ENCODE measurements around the gene PHLDA3.

- TF ChIP-seq ZNF274 (IDR thresholded peaks at IDR 0.05; ENCODE audit: low read depth, low read length): no peak
- no peak for TF ChIP-seq CTCF (IDR thresholded peaks at IDR 0.05 in 2 of 3, conservative IDR thresholded peaks at IDR 0.05 in 1 of 3; ENCODE audit: borderline replicate concordance in 1 of 3, insufficient read depth in 1 of 3, low read depth in 2 of 3, low read length in 2 of 3)
- TF ChIP-seq YY1 (IDR thresholded peaks at IDR 0.05; ENCODE audit: extremely low read depth, insufficient replicate concordance, low read depth, low read length): no peak
- TF ChIP-seq POLR2AphosphoS5 (IDR thresholded peaks at IDR 0.05; ENCODE audit: low read depth, low read length): no peak
- TF ChIP-seq EZH2 (IDR thresholded peaks at IDR 0.05): no peak
- TF ChIP-seq POLR2A (IDR thresholded peaks at IDR 0.05; ENCODE audit: borderline replicate concordance, extremely low read depth, insufficient read depth, insufficient read length): no peak
- TF ChIP-seq, protein P1, sequence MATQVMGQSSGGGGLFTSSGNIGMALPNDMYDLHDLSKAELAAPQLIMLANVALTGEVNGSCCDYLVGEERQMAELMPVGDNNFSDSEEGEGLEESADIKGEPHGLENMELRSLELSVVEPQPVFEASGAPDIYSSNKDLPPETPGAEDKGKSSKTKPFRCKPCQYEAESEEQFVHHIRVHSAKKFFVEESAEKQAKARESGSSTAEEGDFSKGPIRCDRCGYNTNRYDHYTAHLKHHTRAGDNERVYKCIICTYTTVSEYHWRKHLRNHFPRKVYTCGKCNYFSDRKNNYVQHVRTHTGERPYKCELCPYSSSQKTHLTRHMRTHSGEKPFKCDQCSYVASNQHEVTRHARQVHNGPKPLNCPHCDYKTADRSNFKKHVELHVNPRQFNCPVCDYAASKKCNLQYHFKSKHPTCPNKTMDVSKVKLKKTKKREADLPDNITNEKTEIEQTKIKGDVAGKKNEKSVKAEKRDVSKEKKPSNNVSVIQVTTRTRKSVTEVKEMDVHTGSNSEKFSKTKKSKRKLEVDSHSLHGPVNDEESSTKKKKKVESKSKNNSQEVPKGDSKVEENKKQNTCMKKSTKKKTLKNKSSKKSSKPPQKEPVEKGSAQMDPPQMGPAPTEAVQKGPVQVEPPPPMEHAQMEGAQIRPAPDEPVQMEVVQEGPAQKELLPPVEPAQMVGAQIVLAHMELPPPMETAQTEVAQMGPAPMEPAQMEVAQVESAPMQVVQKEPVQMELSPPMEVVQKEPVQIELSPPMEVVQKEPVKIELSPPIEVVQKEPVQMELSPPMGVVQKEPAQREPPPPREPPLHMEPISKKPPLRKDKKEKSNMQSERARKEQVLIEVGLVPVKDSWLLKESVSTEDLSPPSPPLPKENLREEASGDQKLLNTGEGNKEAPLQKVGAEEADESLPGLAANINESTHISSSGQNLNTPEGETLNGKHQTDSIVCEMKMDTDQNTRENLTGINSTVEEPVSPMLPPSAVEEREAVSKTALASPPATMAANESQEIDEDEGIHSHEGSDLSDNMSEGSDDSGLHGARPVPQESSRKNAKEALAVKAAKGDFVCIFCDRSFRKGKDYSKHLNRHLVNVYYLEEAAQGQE (IDR thresholded peaks at IDR 0.05; ENCODE audit: low read depth): no peak
- TF ChIP-seq JUND (IDR thresholded peaks at IDR 0.05): no peak
- no peak for TF ChIP-seq ZFX (IDR thresholded peaks at IDR 0.05)
Observed at GRCh38 chr1:201500670-201501120, 31.7 kb upstream of the PHLDA3 start.
